GM21786 (cell line): ENCODE results near the gene NLGN4Y.

ENCODE experiments used
- ATAC-seq: cut with Tn5 transposase; IDR thresholded peaks from one replicate; pipeline ENCODE4 v1.9.1; 2021; ENCODE audit not compliant: unreplicated experiment

NLGN4Y gene

GRCh38 chrY:14644157-14644952, 120.0 kb downstream of the NLGN4Y start:
- no peak for ATAC-seq

GRCh38 chrY:14679181-14679580, 154.9 kb downstream of the NLGN4Y start:
- ATAC-seq, result no peak

DNA sequence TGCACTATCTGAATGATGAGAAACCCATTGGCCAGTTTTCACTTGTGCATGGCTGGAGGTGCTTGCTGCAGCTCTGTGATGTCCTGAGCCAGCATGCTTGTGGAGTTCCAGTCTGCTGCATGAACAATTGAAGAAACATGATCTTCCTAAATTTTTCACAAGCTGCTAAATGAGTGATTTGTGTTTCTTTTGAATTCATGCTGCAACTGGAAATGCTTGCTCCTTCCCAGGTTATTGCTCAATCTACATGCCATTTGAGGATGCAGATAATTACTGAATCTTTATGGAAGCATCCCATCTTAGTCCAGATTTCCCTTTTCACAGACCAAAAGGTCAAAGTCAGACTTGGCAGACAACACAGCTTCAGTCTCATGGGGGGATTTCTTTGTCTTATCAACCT, 170.2 kb downstream of the NLGN4Y start:
- no peak for ATAC-seq

- ATAC-seq, result no peak
Measured at GRCh38 chrY:14708158-14708557, 183.8 kb downstream of the NLGN4Y start.

DNA sequence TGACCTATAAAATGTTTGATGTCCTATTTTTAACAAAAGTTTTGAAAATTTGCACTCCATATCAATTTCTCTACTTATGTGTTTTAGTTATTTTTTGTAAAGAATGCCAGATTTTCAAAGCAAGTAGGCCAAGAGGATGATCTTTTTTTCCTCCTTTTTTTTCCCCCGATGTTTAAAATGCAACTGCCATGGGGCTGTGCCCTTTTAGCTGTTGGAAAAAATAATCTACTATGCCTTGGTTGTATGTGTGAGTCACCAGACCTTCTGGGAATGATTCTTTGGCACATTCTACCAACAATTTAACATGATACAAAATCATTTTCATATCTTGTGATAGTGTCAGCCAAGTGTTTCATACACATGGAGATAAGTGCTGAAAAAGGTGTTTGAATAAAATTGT, 217.3 kb downstream of the NLGN4Y start:
- ATAC-seq, result no peak

DNA sequence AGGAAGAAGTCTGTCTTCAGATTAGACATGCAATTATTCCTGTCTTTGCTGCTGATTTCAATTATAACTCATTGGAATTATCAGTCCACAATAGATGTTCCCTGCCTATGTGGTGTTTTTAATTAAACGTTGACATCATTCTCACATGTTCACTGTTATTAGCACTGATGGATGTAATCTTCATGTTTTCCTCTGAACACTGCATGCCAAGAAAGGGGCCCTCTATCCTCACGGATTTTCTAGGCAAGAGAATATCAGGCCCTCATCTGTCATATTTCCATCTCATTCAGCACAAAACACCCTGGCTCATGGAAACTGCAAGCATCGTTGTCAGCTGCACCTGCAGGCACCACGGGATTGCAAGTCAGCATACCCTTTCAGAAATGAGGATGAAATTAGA, 224.0 kb downstream of the NLGN4Y start:
- no peak for ATAC-seq

- ATAC-seq, result no peak
Measured at GRCh38 chrY:14755571-14755970, 231.2 kb downstream of the NLGN4Y start.

GRCh38 chrY:14762903-14763302, 238.6 kb downstream of the NLGN4Y start:
- ATAC-seq, result no peak

- ATAC-seq, result no peak
Measured at GRCh38 chrY:14763600-14763999, 239.3 kb downstream of the NLGN4Y start.

DNA sequence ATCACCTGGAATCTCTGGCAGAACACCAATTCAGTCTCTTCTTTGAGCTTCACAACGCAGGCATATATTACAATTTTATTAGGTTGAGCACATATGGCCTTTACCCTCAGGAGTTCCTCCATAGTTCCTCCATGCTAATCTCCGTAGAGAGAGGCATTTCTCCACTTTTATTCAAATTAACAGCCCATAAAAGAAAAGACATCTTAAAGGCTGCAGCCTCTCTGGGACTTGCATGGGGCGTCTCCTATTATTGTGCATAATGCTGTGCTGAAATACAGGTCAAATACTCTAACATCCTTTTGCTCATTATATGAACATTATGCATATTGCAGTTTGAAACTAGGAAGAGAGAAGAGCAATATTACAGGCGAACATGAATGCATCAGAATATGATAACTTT, 253.9 kb downstream of the NLGN4Y start:
- no peak for ATAC-seq

DNA sequence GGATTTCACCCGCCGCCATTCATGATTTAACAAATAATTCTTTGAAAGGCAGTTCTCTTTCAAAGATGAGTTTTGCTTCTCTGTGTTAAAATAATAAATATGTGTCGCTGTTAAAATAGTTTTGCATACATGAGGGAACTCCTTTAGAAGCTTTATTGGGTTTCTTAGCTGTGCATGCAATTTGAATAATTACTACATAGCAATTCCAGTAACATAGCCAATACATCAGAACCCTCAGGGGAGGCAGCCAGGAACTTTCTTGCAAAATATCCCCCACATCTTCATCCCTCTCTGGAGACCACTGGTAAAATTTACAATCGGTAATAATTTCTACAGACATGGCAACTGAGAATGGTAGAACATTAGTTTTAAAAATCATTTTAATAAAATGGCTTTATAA, 268.8 kb downstream of the NLGN4Y start:
- ATAC-seq, result no peak

GRCh38 chrY:14793674-14794073, 269.3 kb downstream of the NLGN4Y start:
- ATAC-seq, result no peak

GRCh38 chrY:14798010-14798409, 273.7 kb downstream of the NLGN4Y start:
- no peak for ATAC-seq

DNA sequence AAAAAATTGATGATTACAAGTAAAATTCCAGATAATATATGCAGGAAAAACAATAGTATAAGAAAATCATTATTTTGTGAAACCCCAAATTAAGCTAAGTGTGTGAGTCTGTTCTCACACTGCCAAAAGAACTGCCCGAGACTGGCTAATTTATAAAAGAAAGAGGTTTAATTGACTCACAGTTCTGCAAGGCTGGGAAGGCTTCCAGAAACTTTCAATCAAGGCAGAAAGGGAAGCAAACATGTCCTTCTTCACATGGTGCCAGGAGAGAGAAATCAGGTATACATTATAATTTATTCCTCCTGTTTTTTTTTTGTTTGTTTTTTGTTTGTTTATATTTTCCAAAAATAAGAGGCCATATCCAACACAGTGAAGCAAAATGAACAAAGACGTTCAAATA, 276.8 kb downstream of the NLGN4Y start:
- ATAC-seq, result no peak

DNA sequence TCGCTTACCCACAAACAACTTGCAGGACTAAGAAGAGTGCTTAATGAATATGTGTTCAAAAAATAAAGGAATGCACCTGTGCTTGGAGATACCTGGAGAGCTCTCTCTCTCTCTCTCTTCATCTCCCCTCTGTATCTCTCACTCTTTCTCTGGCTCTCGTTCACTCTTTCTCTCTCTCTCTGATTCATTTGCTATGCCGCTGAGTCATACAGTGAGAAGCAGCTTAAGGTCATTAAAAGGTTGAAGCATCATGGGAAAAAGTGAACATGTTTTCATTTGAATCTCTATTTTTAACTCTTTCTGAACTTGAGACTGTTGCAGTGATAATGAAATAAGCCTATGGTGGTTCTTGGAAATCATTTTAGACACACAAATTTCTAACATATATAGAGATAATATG, 277.8 kb downstream of the NLGN4Y start:
- no peak for ATAC-seq

GRCh38 chrY:14804041-14804440, 279.7 kb downstream of the NLGN4Y start:
- no peak for ATAC-seq

GRCh38 chrY:14818452-14818851, 294.1 kb downstream of the NLGN4Y start:
- ATAC-seq, result no peak

DNA sequence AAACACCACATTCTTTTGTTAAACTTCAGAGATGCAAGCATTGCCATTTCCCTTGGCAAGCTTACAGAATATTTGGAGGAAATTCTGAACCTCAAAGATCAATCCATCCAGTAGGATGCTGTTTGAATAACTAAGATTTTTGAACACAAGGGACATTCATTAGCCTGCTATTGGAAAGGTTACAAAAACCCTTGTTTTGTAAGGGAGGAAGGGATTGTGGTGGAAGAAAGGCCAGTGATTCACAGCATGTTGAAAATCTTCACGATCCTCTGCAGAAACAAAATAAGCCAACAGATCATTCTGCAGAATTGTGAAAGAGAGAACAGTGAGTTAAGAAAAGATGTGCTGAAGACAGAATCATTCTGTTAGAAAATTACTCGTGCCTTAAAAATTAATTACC, 297.9 kb downstream of the NLGN4Y start:
- no peak for ATAC-seq

DNA sequence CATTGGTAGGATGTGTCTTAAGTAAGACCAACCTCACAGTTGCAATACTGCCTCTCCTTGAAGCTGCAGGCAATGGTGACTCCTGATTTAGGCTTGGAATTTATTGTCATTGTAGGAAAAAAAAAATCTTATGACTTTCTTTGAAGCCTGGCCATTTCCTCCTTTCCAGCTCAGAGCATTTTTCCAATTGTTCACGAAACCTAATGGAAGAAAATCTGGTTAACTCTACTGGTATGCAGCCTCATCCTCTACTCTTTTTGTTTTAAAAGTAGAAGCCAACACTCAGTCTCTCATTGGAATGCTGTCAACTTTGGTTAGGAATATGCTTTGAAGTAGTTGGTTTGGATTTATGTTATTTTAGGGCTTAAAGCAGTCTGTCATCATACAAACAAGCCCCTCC, 298.6 kb downstream of the NLGN4Y start:
- ATAC-seq, result no peak

- ATAC-seq, result no peak
Measured at GRCh38 chrY:14824583-14824982, 300.3 kb downstream of the NLGN4Y start.

DNA sequence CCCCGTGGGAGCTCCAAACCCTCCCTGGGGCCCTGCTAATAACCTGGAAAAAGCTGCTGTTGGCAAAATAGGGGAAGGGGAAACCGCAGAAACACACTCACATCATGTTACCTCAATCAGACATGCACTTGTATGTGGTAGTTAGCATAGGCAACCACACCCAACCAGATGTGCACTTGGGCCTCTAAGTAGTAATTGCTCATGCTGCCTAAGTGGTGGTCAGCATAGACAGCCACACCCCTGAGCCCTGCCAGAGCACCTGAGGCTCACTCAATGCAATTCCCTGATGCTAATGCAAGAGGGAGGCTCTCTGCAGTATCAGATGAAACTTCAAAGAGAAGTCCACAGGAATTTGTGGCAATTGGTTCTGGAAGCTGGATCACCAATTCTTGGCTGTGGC, 301.4 kb downstream of the NLGN4Y start:
- ATAC-seq, result no peak

DNA sequence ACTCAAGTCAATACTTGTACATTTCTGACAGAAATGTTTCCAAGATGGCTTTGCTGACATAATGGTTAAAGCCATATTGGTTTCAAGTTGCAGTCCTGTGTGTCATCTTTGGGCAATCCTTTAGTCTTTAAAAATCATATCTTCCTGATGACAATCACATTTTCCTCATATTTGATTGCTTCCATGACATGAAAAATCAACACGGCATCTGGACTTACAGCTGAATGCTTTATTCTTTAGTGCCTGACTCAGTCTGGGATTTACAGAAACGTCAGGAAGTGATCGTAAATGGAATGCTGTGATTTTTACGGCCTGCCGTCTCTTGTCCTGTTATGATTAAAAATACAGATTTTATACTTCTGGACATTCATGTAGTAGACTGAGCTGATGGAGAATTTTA, 304.2 kb downstream of the NLGN4Y start:
- ATAC-seq, result no peak

GRCh38 chrY:14829366-14829885, 305.1 kb downstream of the NLGN4Y start:
- no peak for ATAC-seq
